ENCODE data around the gene CFAP77.
A peak's percentile ranks its signal among the peaks of the same experiment; 100 is the strongest.

Gene CFAP77

DNA sequence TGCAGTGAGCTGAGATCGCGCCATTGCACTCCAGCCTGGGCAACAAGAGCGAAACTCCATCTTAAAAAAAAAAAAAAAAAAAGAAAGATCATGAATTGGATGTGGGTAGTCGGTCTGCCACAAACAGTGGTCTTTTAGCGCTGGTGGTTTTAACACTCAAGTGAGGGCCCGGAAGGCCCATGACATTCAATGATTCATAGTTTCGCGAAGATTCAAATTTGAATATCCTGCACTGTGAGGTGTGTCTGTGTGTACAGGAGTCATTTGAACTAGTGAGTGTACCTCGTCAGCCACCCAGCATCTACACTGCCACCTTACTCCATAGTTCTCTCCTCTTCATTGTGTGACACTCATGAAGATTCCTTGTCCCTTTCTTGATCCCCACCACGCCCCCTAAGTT, 41.3 kb downstream of the CFAP77 start:
- no peak for DNase-seq (ENCODE audit: low read depth, low spot score)

- no peak for DNase-seq (ENCODE audit: low read depth, low spot score)
These were observed 46.2 kb downstream of the CFAP77 start for GRCh38 chr9:132456241-132456640.

GRCh38 chr9:132457504-132458236, 47.7 kb downstream of the CFAP77 start:
- no peak for DNase-seq (ENCODE audit: low read depth, low spot score)

DNA sequence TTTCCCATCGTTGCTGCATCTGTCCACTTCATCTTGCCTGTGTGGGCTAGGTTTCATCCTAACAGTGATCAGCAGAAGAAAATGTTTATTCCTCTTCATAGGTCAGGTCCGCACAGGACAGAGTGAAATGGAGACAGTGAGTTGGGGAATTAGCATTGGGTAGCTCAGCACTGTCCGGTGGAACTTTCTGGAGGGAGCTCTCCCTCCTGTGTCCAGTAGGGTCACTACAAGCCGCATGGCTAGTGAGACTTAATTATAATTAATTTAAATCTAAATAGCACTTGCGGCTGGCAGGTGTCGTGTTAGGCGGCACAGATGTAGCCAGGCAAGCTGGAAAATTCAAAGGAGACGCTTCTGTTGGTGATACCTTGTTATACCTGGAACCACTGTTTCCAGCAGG, 48.4 kb downstream of the CFAP77 start:
- DNase-seq (ENCODE audit: low read depth, low spot score) = no peak

DNA sequence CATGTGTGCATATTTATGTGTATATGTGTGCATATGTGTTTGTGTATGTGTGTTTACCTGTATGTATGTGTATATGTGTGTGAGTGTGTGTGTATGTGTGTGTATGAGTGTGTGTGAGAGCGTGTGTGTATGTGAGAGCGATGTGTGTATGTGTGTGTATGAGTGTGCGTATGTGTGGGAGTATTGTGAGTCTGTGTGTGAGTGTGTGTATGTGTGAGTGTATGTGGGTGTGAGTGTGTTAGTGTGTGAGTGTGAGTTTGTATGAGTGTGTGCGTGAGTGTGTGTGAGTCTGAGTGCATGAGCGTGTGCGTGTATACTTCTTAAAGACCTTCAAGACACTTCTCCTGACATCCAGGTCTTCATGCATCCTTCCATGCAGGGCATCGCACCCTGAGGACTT, 49.6 kb downstream of the CFAP77 start:
- no peak for DNase-seq (ENCODE audit: low read depth, low spot score)

DNA sequence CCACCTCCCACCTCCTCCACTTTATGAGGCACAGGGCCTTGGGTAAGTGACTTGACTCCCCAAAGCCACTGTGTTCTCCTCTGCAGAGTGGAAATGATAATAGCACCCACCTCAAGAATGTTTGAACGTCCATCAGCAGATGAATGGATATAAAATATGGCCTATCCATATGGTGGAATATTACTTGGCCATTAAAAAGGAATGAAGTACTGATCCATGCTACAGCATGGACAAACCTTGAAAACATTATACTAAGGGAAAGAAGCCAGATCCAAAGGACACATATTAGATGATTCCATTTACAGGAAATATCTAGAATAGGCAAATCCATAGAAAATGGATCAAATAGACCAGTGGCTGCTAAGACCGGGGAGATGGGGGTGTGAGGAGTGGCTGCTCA, 50.2 kb downstream of the CFAP77 start:
- no peak for DNase-seq (ENCODE audit: low read depth, low spot score)

- no peak for DNase-seq (ENCODE audit: low read depth, low spot score)
These were observed 51.4 kb downstream of the CFAP77 start for GRCh38 chr9:132461281-132461896.

DNA sequence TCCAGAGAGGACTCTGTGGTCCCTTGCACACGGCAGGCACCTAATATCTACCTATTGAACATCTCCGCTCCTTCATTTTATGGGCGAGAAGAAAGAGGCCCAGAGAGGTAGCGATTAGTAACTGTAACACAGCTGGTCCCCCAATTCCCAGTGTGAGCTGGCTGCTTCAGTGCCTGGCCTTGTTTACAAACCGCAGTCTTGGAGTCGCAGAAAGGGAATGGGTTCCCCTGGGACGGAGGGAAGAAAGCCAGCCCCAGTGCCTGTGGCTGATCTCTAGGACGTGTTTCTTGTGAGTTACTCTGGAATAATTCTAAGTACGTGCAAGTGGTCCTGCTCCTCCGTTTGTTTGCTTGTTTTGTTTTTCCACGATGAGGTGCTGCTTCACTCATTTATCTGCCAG, 52.0 kb downstream of the CFAP77 start:
- DNase-seq (ENCODE audit: low read depth, low spot score) = no peak

GRCh38 chr9:132464547-132464946, 54.5 kb downstream of the CFAP77 start:
- DNase-seq (ENCODE audit: low read depth, low spot score) = no peak

- no peak for DNase-seq (ENCODE audit: low read depth, low spot score)
These were observed 55.2 kb downstream of the CFAP77 start for GRCh38 chr9:132465131-132465635.

GRCh38 chr9:132472199-132472598, 62.2 kb downstream of the CFAP77 start:
- DNase-seq (ENCODE audit: low read depth, low spot score) = no peak

DNA sequence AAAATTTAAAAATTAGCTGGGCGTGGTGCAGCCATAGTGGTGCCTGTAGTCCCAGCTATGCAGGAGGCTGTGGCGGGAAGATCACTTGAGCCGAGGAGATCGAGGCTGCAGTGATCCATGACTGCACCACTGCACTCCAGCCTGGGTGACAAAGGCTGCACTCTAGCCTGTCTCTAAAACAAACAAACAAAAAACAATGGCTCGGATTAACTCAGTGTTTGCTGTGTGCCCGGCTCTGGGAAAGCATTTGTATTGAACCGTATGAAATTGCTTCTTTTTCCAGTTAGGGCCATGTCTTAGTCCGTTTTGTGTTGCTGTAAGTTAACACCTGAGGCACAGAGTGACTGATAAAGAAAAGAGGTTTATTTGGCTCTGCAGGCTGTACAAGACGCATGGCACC, 62.6 kb downstream of the CFAP77 start:
- DNase-seq (ENCODE audit: low read depth, low spot score) = no peak

- DNase-seq (ENCODE audit: low read depth, low spot score) = peak; percentile 47
These were observed 64.2 kb downstream of the CFAP77 start for GRCh38 chr9:132474253-132474652.

GRCh38 chr9:132478353-132479050, 68.5 kb downstream of the CFAP77 start:
- no peak for DNase-seq (ENCODE audit: low read depth, low spot score)

GRCh38 chr9:132479733-132480132, 69.7 kb downstream of the CFAP77 start:
- no peak for DNase-seq (ENCODE audit: low read depth, low spot score)

DNA sequence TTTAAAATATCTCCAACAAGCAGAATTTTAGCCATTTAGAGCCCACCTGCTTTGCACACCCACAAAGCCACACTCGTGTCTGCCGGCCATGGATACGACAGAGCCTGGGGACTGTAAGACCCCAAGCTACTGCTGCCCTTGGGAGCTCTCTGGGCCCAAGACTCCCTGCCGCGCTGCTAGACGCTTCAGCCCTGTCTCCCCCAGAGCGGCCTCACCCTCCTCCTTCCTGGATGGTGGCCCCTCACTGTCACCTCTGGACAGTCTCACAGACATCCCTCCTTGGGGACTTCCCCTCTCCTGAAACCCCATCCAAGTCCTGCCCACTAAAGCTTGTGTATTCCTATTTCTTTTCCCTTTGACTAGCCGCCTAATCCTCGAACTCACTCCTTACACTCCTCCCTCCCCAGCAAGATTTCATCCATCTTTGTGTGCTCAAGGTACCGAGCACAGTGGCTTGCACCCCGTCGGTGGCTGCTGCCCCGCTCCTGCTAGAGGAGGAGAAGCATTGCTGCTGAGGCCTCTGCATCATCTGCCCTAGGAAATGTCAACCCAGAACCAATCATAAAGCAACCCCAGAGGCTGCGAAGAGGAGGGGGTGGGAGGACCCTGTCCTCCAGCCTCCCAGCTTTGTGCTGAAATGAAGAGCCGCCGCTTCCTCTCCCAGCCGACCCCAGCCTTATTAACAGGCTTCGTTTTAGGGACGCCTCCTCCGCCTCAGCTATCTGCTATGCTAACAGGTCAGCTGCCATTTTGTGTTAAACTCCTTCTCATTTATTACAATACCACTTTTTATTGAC, 71.2 kb downstream of the CFAP77 start:
- no peak for DNase-seq (ENCODE audit: low read depth, low spot score)

DNA sequence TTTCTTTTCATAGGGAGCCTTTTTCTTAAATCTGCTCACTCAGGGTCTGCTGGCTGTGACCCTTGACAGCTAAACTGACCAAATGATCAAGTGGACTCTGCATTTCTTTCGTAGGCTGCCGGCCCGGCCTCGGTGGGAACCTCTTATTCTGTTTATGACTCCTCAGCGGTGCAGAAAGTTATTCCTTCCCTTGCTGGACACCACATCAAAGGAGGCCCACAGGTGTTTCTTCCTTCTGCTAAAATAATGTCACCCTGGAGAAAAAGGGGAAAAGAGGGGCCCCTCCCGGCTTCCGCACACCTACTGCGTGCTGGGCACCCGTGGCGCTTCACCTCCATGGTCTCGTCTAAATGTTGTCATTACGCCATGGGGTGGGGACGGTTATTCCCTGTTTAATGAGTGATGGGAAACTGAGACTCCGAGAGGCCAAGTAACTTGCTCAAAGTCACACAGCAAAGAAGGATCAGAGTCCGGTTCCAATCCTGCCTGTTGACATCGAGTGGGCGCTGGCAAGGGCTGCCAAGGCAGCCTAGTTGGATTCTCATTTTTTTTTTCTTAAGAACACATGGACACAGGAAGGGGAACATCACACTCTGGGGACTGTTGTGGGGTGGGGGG, 72.3 kb downstream of the CFAP77 start:
- no peak for DNase-seq (ENCODE audit: low read depth, low spot score)

GRCh38 chr9:132485393-132485792, 75.4 kb downstream of the CFAP77 start:
- DNase-seq (ENCODE audit: low read depth, low spot score) = no peak

GRCh38 chr9:132486706-132487350, 76.8 kb downstream of the CFAP77 start:
- DNase-seq (ENCODE audit: low read depth, low spot score) = peak; percentile 60

GRCh38 chr9:132487351-132487791, 77.4 kb downstream of the CFAP77 start:
- no peak for DNase-seq (ENCODE audit: low read depth, low spot score)
